OCI-M2 (cell line): ENCODE results near the gene CACNA1D.

Source experiments
- DNase-seq: peaks from one replicate; lab custom pipeline; 2025; ENCODE audit not compliant: unreplicated experiment; lab: John Stamatoyannopoulos, UW

CACNA1D gene

GRCh38 chr3:53739966-53740365, 245.6 kb downstream of the CACNA1D start:
- DNase-seq: no peak

GRCh38 chr3:53740956-53741355, 246.5 kb downstream of the CACNA1D start:
- no peak for DNase-seq

DNA sequence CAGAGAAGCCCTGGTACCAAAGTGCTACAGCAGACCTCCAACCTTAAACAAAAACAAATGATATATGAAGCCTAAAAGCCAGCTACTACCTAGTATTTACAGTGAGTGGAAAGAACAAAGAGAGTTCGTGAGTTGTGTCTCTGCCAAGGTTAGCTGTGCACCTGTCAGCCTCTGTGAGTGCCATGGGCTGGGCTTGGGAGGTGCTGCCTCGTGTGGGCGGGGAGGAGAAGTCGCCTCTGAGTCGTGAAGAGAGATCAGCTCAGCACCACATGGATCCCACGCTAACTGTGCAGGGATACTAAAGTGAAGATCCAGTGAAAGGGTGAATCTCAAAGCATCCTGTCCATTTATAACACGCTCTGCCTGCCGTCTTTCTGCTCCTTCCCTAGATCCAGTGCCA, 249.9 kb downstream of the CACNA1D start:
- no peak for DNase-seq

GRCh38 chr3:53747559-53747958, 253.1 kb downstream of the CACNA1D start:
- no peak for DNase-seq

GRCh38 chr3:53748512-53749271, 254.3 kb downstream of the CACNA1D start:
- no peak for DNase-seq

- DNase-seq: no peak
Observed at GRCh38 chr3:53749448-53749847, 255.0 kb downstream of the CACNA1D start.

DNA sequence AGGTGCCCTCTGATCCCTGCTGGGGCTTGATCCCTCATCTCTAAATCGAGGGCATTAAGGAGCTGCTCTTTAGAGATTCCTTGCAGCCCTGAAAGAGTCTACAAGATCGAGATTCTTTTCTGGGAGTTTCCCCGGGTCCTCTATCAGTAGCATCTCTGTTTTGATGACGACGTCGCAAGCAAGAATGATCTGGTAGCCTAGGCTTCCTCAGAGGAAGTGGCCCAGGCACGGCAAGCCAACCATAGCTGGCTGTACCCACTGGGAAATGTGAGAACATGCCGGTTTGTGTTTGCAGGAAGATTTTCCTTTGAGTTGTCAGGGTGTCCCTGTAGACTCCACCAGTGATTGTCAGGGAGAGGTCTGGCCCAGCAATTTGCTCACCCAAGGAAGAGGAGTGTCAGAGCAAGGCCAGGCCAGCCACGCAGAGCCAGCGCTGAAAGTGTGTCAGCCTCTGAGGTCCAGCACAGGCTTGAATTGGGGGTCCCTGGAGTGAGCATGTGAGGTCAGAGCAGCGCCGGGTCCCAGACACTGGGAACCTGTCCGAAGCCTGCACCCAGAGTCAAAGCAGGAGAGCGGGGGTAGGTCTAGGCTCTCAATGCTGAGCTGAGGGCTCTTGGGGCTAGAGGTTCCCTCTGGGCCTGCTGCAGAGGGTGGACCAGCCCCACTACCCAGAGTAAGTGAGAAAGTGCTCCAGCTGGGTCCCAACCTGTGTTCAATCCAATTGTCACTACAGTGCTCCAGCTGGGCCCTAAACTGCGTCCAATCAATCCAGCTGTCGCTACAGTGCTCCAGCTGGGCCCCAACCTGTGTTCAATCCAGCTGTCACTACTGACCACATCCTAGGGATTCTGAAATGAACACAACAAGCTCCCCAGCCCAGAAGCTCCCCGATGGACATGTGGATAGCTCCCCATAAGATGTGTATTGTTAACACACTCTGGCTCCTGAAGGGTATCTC, 256.1 kb downstream of the CACNA1D start:
- DNase-seq: no peak

DNA sequence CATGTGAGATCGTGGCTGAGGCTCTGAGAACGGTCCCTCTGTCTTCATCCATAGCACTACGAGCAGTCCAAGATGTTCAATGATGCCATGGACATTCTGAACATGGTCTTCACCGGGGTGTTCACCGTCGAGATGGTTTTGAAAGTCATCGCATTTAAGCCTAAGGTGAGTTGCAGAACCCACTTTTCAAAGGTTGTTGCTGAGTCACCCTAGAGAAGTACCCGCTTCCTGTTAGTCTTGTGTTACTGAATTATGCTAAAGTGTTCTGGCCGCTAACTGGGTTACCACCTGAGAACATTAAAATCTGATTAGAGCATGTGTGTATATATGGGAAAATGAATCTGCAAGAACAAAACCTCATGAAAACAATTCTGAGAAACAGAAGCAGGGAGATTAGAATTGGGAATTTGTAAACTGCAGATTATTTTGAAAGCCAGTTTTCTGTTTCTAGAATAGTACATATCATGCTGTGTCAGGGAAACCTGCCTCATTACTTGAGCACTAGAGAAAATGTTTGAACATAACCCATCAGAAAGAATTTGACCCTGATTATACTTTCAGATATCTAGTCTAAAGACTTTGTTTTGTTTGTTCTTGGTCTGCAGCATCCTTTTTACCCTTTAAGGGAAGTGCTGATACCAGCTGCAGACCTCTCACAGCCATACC, 259.2 kb downstream of the CACNA1D start:
- no peak for DNase-seq

- no peak for DNase-seq
Observed at GRCh38 chr3:53754325-53754724, 259.9 kb downstream of the CACNA1D start.

DNA sequence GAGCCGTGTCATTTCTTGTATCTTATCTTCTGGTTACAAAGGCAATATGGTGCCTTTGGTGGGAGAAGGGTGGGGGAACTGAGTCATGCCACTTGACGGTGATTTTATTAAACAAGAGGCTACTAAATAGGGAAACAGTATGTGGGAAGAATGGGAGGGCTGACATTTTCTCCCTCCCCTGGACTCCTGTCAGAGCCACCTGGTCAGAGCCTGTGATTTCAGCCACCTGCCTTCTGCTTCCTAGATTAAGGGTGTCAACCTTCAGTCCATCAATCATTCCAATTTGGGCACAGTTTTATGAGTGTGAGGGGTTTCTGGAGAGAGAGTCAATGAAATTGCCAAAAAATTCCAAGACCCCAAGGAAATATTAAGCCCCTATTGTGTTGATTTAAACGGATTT, 264.4 kb downstream of the CACNA1D start:
- DNase-seq: no peak

GRCh38 chr3:53763353-53763752, 268.9 kb downstream of the CACNA1D start:
- DNase-seq: no peak

GRCh38 chr3:53764026-53764775, 269.8 kb downstream of the CACNA1D start:
- DNase-seq: no peak

- DNase-seq: no peak
Observed at GRCh38 chr3:53765753-53766152, 271.3 kb downstream of the CACNA1D start.

- DNase-seq: no peak
Observed at GRCh38 chr3:53766706-53767105, 272.3 kb downstream of the CACNA1D start.

GRCh38 chr3:53768478-53769459, 274.4 kb downstream of the CACNA1D start:
- no peak for DNase-seq

DNA sequence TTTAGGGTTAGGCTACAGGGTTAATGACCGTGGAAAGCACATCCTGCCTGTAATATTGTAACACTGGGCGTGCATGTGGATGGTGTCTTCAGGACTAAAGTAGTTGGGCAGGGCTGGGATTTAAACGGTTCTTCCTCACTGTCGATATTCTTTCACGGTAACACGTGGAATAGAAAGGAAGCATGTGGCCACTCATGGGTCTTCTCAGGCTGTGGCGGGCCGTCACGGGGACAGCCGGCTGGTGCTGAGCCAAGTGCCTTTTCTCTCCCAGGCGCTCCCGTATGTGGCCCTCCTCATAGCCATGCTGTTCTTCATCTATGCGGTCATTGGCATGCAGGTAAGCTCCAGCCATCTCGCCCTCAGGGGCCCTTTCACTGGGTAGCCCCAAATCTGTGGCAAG, 278.2 kb downstream of the CACNA1D start:
- DNase-seq: no peak

DNA sequence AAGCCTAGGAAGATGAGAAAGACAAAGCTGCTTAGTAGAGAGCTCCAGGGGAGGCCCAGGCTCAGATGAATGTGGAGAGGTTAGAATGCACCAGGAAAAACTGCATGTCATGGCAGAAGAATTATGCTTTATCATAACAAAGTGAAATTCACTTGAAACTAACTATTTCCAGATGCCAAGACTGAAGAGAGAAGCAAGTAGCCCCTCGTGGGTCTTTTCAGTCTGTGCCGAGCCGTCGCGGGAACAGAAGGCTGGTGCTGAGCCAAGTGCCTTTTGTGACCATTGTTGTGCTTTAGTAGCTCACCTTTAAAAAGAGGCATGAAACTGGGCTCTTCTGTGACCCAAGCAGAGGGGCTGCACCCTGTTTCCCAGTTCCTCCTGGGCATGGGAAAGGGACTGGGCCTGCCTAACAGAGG, 278.6 kb downstream of the CACNA1D start:
- DNase-seq: no peak

DNA sequence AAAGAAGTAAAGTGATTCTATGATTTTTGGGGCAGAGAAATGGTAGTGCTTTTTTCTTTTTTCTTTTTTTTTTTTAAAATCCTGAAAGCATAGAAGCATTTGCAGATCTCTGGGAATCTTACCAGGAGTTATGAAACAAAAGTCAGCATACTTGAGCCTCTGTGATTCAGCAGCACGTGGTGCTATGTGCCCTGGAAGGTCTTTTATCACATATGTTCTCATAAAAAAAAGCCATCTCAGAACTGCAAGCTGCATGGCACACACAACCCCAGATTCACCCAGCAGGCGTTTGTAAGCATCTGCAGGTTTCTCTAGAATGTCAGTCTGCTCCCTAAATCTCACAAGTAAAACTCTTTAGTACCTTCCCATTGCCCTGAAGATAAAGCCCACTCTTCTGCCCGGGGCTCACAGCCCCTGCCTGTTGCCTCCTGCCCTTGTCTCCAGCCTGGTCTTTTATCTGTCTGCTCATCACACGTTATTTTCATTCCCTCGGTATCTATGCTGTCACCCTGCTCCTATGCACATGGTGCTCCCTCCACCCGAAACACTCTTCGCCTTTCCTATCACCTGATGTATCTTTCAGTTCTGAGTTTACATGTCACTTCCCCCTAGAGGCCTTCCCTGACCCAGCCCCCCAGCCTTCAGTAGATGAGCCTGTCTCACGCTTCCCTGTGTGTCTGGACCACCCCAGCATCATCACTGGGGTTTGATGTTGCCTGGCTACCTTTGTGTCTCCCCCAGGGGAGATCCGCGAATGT, 279.4 kb downstream of the CACNA1D start:
- DNase-seq: no peak

DNA sequence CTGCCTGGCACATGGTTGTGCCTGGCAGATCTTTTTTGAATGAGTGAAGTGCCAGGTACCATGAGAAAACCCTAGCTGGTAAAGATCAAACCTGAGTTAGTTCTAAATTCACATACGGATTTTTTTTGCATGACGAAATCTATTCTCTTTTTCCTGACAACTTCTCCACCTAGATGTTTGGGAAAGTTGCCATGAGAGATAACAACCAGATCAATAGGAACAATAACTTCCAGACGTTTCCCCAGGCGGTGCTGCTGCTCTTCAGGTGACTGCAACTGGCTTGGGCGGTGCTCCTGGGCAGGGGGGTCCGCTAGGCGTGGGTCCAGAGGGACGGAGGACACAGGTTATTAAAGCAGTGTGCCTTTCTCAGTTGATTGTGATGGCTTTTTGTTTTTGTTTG, 280.0 kb downstream of the CACNA1D start:
- DNase-seq: no peak
